Measurements from ENCODE around the gene STAP1. TPM values are rescaled to one million over a fixed set of nuclear protein-coding genes. Genes with fewer than 3 reads are reported as not detected.
"Not testable (repeated sequence)": the region's sequence is repeated elsewhere in the genome, so short reads cannot be mapped to it uniquely, and the experiment has no call there.

STAP1 gene
- total and polyA plus RNA-seq, 2 experiments from 2014 or later, result not detected

DNA sequence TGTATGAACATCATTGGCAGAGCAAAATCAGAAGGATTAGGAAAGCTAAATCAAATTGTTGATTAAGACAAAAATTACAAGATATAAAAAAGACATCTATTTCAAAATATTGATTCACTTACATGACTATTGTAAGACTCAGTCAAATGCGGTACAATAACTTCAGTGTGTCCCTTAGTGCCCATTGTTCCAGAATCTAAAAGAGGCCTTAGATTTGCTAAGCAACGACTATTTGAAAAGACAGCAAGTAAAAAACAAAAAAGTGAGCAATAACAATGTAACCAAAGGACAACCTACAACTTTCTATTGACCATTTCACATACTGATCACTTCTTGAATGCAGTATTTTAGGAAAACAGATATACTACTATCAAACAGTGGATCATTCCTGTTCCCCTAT is 76.8 kb downstream of the STAP1 start:
- H3F3A ChIP-seq (replicated peaks; ENCODE audit: low read depth), result no peaks in the 10 kb centered on the region
- no peak overlapping the region for H3K4me3 Mint-ChIP-seq
- H3K27me3 Mint-ChIP-seq (ENCODE audit: insufficient read depth, low read depth, poor library complexity), result peaks cover 4% of the 10 kb centered on the region
- DNase-seq (ENCODE audit: low spot score) (no peak), ATAC-seq (no peak)
- H3K27ac Mint-ChIP-seq, result no peak overlapping the region
- H3K4me3 ChIP-seq, result no peak overlapping the region
- H3K36me3 ChIP-seq (ENCODE audit: insufficient read depth), result peaks cover 27% of the 10 kb centered on the region; the same call in 1 of the 2 replicates
- no peaks in the 10 kb centered on the region for H3K79me2 ChIP-seq (replicated peaks; ENCODE audit: insufficient read depth)
- H3K4me1 ChIP-seq (ENCODE audit: insufficient read depth), result no peaks in the 10 kb centered on the region
- no peaks in the 10 kb centered on the region for H4K20me1 ChIP-seq (replicated peaks; ENCODE audit: insufficient read depth)
- H3K9me2 ChIP-seq (ENCODE audit: insufficient read depth), result no peaks in the 10 kb centered on the region
- peaks cover 13% of the 10 kb centered on the region for H3K9me3 Mint-ChIP-seq
- peaks cover 72% of the 10 kb centered on the region for H3K36me3 Mint-ChIP-seq (ENCODE audit: low read depth)
- TF ChIP-seq ZNF114 (CRISPR knock-in tag; IDR thresholded peaks at IDR 0.05), result no peak
- no peak for TF ChIP-seq EZH2 (IDR thresholded peaks at IDR 0.05; ENCODE audit: low read depth, unreplicated experiment)
- no peak for TF ChIP-seq ZNF331 (CRISPR knock-in tag; IDR thresholded peaks at IDR 0.05; ENCODE audit: low read depth)
- TF ChIP-seq ZNF462 (CRISPR knock-in tag; IDR thresholded peaks at IDR 0.05), result no peak
- no peak for TF ChIP-seq NANOG (IDR thresholded peaks at IDR 0.05; ENCODE audit: borderline replicate concordance)
- H3K27me3 ChIP-seq (ENCODE audit: insufficient read depth), result no peaks in the 10 kb centered on the region
- no peaks in the 10 kb centered on the region for H3K4me1 Mint-ChIP-seq
- H2AFZ ChIP-seq, result no peak overlapping the region
- no peak overlapping the region for H3K27ac ChIP-seq (ENCODE audit: low read depth)
- H3K4me2 ChIP-seq, result no peak overlapping the region

GRCh38 chr4:67636978-67637377 is 78.5 kb downstream of the STAP1 start:
- not testable (repeated sequence) for H3K27ac ChIP-seq (ENCODE audit: low read depth); H3F3A ChIP-seq (replicated peaks; ENCODE audit: low read depth); H3K4me2 ChIP-seq; H3K27ac Mint-ChIP-seq; ATAC-seq; H3K27me3 Mint-ChIP-seq (ENCODE audit: insufficient read depth, low read depth, poor library complexity); H2AFZ ChIP-seq; H3K4me3 Mint-ChIP-seq; H3K79me2 ChIP-seq (replicated peaks; ENCODE audit: insufficient read depth); H3K27me3 ChIP-seq (ENCODE audit: insufficient read depth); H3K9me2 ChIP-seq (ENCODE audit: insufficient read depth); H3K4me1 Mint-ChIP-seq; H3K4me3 ChIP-seq; H4K20me1 ChIP-seq (replicated peaks; ENCODE audit: insufficient read depth); DNase-seq (ENCODE audit: low spot score); H3K4me1 ChIP-seq (ENCODE audit: insufficient read depth)
- H3K36me3 ChIP-seq (ENCODE audit: insufficient read depth), result peaks cover 21% of the 10 kb centered on the region; the same call in 1 of the 2 replicates
- peaks cover 13% of the 10 kb centered on the region for H3K9me3 Mint-ChIP-seq
- peaks cover 64% of the 10 kb centered on the region for H3K36me3 Mint-ChIP-seq (ENCODE audit: low read depth)
